Iris pigment epithelial cell (primary cell): ENCODE data around the gene CLEC4D.
"Not testable (repeated sequence)": the region's sequence is repeated elsewhere in the genome, so short reads cannot be mapped to it uniquely, and the experiment has no call there.

ENCODE experiments used
- DNase-seq: peaks from one replicate; pipeline ENCODE4 v3.0.0-alpha.2; 2011; ENCODE audit warnings: low read depth

CLEC4D gene

DNA sequence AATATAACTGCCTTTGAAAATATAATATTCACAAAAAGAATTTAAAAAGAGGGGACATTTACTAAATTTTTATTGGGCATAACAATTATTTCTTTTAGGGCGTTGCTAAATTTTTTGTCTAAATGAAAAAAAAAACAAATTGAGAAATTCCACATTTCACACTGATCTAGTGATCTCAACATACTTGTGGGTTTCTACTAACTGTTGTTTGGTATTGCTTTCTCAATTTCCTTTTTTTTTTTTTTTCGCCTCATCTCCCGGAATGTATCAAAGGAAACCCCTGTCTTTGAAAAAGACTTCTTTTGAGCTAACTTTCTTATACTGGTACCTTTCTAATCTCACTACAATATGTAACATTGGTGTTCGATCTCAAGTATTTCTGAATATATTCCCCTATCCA is at the start of gene CLEC4D:
Gene CLEC4D, plus strand, starts transcription at position 248 of the 400 bp plus-strand sequence. CDS start 230 bp downstream, outside the sequence.
- no peak for DNase-seq

DNA sequence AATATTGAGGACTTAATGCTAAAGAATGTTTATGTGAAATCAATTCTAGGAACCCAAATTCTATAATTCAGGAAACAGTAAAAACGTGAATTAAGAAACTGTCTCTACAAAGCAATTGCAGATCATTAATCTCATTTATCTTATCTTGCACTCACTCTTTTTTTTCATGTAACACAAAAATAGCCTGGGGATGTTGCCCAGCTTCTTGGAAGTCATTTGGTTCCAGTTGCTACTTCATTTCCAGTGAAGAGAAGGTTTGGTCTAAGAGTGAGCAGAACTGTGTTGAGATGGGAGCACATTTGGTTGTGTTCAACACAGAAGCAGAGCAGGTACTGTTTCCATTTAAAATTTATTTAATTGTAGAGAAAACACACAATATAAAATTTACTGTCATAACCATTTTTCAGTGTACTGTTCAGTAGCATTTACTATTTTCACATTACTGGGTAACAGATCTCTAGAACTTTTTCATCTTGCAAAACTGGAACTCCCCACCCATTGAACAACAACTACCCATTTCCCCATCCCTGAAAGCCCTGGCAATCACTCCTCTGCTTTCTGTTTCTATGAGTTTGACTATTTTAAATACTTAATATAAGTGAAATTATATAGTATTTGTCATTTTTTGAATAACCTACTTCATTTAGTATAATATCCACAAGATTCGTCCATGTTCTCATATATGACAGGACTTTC is 47.9 kb upstream of the CLEC4D start:
- DNase-seq = no peak

DNA sequence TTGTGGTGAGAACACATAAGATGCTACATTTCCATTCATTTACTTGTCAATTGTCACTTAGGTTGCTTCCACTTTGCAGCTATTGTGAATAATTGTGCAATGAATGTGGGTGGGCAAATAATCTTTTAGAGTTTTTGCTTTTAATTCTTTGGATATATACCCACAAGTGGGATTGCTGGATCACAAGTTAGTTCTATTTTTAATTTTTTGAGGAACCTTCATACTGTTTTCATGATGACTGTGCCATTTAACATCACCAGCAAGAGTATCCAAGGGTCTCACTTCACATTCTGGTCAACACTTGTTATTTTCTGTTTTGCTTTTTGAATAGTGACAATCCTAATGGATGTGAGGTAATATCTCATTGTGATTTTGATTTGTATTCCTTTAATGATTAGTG is 47.1 kb upstream of the CLEC4D start:
- no peak for DNase-seq

DNA sequence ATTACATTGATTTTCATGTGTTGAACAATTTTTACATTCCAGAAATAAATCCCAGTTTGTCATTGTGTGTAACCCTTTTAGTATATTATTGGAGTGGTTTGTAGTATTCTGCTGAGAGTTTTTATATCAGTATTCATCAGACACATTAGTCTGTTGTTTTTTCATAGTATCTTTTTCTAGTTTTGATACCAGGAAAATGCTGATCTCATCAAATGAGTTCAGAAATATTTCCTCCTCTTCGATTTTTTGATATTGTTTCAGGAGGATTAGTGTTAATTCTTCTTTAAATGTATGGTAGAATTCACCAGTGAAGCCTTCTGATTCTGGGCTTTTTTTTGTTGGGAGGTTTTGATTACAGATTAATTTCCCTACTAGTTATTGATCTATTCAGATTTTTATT is 42.2 kb upstream of the CLEC4D start:
- no peak for DNase-seq

DNA sequence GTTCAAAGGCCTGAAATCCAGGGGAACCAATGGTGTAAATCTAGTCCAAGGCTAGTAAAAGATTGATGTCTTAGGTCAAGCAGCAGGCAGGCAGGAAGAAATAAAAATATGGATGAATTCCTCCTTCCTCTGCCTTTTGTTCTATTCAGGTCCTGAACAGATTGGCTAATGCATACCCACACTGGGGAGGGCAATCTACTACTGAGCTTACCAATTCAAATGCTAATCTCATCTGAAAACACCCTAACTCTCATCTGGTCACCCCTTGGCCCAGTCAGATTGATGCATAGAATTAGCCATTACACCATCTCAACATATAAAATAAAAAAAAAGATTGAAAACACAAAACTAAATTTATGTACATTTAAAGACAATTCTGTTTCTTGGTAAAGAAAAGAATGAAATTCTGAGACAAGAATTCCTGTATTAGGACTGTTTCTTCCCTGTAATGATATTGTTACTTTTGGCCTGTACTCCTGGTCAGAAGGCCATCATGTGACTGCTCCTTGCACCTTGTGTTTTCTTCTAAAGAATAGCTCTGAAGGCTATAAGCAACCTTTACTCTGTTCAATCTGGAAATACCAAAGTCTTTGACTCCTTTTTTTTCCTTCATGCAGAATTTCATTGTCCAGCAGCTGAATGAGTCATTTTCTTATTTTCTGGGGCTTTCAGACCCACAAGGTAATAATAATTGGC is 37.6 kb upstream of the CLEC4D start:
- DNase-seq = no peak

DNA sequence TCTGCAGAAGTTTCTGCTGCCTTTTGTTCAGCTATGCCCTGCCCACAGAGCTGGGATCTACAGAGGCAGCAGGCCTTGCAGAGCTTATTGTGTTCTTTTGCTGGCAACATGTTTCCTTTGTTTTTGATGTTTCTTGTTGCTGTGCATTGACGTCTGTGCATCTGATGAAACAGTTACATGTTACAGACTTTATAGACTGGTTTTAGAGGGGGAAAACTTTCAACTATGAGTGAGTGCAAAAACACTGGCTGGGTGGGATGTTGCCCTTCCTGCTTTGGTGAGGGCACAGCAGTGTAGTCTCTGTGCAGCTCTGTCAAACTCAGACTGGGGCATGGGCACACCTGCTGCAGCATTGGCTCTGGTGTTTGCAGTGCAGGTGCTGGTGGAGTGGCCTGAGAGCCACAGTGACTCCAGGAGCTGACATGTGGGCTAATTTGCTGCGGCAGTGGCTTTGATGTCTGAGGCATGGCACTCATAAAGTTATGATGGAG is 30.7 kb upstream of the CLEC4D start:
- no peak for DNase-seq

DNA sequence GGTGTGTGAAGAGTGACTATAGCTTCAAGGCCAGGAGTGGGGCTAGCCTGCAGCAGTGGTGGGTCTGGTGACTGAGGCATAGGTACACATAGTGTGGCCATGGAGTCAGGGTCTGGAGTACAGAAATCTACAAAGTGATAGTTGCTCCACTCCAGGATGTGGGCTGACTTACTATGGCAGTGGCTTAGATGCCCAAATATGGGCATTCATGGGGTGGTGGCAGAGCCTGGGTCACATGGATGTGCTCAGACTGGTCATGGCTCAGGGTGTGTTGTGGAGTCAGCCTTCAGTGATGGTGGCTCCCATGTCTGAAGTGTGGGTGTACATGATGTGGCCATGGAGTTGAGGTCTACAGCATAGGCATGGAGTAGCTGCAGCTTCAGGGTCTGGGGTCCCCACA is 30.2 kb upstream of the CLEC4D start:
- DNase-seq = no peak

DNA sequence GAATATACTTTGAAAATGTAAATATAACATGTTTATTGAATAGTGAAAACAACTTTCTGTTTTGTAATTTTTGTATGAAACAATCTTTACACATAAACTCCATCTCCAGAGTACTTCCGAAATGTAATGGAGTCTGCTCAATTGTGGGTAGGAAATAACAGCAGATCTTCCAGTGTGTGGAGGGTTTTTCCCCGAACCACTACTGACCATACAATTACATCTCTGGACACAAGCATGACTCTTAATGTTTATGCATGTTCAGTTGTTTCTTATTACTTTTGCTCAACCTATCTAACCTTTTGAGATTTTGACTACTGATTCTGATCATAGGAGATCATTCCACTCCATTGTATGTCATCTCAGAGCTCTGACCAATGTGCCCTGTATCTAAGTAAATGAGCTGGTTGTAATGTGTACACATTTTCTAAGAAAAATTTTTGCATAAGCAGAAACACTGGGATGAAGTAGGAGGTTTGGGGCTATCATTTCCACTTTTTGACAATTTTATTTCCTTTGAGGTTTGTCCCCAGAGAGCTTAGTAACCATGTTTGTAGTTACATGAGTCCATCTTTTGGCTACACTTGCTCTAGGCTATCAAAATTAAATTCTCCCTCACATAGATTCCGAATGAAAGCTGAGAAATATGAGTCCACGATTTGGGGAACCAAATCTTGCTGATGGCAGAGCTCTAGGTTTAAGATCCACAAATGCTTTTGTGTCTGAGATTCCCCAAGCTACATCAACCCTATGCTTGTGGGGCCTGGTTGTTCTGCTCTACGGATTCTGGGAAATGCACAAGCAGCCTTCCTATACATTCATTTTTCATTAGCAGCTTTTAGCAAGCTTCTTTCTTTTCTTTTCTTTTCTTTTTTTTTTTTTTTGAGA is 21.4 kb upstream of the CLEC4D start:
- no peak for DNase-seq

DNA sequence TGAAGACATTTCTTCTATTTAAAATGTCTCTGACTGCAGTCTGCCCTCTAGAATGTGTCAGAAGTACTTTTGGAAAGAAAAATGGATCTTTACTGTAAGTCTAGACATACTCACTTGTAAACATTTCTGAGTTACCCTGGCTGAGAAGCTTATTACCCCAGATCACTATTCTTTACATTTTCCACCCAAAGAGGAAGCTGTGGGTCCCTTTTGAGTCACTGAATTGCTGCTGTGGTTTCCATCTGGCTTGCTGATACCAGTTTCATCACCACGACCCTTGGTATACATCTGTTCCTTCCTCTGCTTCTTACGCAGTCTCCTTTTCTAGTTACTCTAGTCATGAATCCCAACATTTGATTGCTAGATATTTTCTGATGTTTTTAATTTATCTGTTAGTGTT is 20.2 kb upstream of the CLEC4D start:
- DNase-seq = no peak

DNA sequence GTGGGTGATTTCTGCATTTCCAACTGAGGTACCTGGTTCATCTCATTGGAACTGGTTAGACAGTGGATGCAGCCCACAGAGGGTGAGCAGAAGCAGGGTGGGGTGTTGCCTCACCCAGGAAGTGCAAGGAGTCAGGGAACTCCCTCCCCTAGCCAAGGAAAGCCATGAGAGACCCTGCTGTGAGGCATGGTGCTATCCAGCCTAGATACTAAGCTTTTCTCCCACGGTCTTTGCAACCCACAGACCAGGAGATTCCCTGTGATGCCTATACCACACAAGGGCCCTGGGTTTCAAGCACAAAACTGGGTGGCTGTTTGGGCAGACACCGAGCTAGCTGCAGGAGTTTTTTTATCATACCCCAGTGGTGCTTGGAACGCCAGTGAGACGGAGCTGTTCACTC is 17.6 kb upstream of the CLEC4D start:
- not testable (repeated sequence) for DNase-seq

DNA sequence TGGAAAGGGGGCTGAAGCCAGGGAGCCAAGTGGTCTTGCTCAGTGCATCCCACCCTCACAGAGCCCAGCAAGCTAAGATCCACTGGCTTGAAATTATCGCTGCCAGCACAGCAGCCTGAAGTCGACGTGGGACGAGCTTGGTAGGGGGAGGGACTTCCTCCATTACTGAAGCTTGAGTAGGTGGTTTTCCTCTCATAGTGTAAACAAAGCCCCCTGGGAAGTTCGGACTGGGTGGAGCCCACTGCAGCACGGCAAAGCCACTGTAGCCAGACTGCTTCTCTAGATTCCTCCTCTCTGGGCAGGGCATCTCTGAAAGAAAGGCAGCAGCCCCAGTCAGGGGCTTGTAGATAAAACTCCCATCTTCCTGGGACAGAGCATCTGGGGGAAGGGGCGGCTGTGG is 17.2 kb upstream of the CLEC4D start:
- not testable (repeated sequence) for DNase-seq

DNA sequence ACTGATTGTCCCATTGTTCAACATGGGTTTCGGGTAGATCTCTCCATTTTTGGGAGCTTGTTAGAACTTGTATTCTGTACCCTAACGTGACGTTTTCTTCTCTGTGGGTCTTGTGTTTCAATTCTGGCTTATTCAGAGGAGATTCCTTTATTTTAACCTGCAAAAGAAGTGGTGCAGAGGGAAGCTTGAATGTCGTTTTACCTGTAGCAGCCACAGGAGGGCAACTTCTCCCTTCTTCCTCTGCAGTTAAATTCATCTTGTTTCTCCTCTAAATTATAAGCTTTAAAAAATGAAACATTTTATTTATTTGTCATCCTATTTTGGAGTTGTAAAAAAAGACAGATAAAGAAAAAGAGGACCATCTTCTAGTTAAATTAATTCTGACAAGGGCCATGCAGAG is 13.7 kb upstream of the CLEC4D start:
- DNase-seq = no peak

DNA sequence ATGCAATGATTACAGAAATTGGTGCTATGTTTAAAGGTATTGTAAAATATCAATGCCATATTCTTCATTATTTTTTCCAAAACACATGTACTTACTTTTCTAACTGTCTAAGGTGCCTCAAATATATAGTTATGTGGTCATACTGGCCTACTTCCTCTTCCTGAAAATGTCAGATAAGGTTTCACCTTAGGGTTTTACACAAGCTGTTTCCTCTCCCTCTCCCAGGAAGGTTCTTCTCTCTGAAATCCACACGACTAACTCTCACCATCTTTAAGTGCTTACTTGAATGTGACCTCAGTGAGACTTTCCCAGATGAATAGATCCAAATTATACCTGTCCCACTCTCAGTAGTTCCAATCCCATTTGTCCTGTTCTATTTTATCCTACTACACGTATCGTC is 11.6 kb upstream of the CLEC4D start:
- no peak for DNase-seq

DNA sequence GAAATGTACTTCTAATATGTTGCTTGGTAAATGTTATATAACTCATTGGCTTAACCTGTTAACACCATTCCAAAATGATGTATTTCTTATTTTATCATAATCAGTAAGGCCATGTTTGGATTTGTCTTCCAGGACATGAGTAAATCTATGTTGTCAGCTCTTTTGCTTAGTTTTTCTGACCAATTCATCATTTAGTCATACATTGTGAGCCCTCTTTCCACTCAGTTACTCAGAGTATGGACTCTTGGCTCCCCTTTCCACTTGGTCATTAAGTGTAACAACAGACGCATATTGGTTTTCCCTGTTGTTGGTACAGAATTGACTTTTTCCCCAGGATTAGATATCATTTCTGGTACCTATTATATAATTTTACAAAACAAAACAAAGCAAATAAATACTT is 9.0 kb upstream of the CLEC4D start:
- no peak for DNase-seq

DNA sequence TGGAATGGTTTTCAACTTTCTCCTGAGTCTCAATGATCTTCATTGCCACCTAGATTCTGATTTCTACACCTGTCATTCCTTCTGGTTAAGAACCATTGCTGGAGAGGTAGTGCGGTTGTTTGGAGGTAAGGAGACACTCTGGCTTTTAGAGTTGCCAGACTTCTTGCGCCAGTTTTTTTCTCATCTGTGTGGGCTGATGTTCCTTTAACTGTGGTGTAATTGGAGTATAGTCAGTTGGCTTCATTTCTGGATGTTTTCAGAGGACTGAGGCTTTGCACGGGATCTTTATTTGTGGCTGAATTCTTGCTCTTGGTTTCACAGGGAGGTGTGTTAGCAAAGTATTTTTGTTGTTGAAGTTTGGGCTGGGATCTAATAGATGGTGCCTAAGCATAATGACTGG is 5.7 kb upstream of the CLEC4D start:
- no peak for DNase-seq

DNA sequence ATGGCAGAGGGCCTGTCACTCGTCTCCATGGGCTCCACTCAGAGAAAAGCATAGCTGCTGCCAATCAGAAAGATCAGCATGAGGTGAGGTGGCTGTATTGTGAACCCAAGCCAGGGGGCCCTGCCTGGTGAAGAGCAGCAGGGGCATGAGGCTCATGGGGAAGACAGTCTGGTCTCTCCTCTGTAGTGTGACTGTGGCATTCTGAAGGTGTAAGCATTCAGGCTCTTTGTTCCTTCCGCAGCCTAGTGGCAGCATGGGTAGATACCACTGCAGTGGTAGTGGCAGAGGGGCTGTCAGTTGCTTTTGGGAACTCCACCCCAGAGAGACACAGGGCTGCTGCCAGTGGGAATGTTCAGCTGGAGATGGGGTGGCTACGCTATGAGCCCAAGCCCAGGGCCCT is 5.1 kb upstream of the CLEC4D start:
- no peak for DNase-seq

DNA sequence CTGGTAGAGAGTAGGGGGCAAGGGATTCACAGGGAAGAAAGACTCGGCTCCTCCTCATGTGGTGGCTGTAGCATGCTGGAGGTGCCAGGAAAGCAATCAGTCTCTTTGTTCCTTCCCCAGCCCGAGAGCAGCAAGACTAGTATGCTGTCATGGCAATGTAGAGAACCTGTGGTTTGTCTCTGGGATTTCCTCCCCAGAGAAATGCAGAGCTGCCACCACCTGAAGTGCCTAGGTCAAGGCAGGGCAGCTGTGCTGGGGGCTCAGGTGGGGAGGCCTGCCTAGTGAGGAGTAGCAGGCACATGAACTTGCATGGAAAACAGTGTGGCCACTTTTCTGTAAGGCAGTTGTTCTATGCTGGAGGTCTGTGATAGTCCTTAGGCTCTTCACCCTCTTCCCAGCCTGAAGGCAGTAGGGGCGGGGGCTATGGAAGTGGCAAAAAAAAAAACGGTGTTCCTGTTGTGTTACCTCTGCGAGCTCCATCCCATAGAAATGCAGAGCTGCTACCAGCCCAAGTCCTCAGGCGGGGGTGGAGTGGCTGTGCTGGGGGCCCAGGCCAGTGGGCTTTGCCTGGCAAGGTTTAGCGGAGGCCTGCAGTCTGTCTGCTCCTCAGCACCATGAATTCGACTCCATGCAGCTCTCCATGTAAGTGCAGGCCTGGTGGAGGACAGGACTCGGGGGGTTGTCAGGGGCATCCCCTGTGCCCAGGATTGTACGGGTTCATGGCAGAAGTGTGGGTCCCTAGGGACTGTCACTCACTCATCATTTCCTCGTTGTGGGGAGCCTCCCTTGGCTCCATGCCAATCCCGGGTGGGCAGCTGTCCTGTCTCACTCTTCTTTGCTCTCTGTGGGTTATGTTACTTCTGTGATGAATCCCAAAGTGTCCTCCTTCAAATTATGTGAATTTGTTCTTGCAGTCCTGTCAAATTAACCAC is 4.1 kb upstream of the CLEC4D start:
- DNase-seq = no peak

DNA sequence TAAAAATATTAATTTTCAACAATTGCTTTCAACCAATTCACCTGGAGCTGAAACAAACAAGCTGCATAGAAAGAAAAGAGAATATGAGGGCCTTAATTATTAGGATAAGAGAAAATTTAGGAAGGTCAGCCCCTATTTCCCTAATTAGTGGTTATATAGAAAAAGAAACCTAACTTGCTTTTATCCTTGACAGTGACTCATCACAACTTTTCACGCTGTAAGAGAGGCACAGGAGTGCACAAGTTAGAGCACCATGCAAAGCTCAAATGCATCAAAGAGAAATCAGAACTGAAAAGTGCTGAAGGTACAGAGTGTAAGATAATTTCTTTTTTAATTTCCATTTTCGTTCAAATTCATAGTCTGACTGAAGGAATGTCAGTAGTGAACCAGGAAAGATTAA is 4.7 kb downstream of the CLEC4D start:
- no peak for DNase-seq

DNA sequence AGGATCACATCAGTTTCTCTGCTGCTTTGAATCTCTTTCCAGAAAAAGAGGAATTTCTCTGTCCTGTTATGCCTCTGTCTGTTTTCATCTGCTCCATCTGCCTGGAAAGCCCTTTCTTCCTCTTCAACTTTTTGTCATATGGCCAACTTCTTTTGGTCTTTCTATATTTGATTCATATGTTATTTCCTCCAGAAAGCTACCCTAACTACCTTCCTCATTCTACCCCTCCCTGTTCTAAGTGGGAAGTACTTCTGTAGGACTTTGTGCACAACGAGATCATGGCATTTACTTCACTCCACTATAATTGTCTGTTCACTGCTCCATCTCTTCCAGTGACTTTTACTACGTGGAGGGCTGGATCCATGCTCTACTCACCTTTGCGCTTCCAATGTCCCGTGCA is 5.9 kb downstream of the CLEC4D start:
- DNase-seq = no peak

DNA sequence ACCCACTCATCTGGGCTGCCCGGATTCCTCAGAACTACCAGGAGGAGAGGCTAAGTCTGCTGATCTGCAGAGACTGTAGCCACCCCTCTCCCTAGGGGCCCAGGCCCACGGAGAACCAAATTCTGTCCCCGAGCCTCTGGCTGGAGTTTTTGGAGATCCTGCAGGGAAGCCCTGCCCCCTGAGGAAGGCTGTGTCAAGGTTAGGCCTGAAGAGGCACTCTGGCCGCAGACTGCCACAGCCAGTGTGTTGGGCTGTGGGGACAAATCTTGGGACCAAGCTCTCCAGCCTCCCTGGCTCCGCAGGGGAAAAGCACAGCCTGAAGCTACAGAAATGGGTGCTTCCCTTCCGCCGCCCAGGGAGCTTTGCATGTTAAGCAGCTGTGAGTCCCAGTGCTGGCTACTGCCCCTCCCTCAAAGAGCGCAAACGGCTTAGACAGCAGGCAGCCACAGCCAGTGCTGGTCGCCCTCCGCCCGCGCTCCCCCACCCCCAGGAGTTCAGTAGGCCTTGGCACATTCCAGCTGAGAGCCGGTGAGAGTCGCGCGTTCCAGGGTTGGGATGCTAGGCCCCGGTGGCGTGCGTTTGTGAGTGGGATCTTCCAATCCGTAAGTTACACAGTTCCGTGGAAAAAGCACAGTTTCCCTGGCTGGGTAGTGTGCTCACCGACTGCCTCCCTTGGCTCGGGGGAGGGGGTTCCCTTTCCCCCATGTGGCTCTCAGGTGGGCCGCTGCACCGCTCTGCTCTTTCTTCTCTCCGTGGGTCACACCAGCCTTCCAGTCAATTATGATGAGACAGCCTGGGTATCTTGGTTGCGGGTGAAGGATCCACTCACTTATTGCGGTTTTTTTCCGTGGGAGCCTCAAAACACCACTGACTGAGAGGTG is 14.2 kb downstream of the CLEC4D start:
- no peak for DNase-seq

DNA sequence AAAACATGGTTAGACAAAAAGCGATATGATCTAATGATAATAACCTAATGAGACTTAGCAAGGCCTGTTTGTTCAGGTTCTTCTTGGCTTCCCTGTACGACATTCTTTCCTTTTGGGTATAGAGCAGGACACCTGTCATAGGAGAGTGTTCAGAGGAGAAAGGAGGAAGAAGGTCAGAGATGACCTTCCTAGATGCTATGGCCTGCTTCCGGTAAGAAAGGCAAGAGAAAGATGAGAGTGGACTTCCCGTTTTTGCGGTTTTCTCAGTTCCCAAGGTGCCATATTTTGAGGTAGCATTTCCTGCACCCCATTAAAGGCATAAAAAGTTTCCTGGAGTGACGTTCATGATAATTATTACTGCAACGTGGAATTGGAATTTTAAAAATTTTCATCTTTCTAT is 18.7 kb downstream of the CLEC4D start:
- no peak for DNase-seq
